Osteoblast (primary cell): ENCODE measurements around the gene RFC5. TPM values are rescaled to one million over a fixed set of nuclear protein-coding genes. Genes with fewer than 3 reads are reported as not detected.

Experiments used
- DNase-seq: peaks from one replicate; pipeline ENCODE4 v3.0.0; 2011; ENCODE audit warnings: low spot score, mixed read lengths; ENCODE audit not compliant: insufficient read length; ENCODE audit errors: missing footprints
- H2AFZ ChIP-seq: 2 replicates; pipeline ENCODE4 v1.6.0; 2011; ENCODE audit warnings: mild to moderate bottlenecking, low read length
- H3K27ac ChIP-seq: 2 replicates; pipeline ENCODE4 v1.5.1; 2011; ENCODE audit warnings: mild to moderate bottlenecking, low read depth, low read length, moderate library complexity
- H3K27me3 ChIP-seq: 2 replicates; pipeline ENCODE4 v1.6.0; 2012; ENCODE audit warnings: mild to moderate bottlenecking, control low read depth, inconsistent platforms, low read length, moderate library complexity; ENCODE audit not compliant: insufficient read depth
- H3K36me3 ChIP-seq: 2 replicates; pipeline ENCODE4 v1.5.1; 2011; ENCODE audit warnings: mild to moderate bottlenecking, low read length, control low read depth, moderate library complexity; ENCODE audit not compliant: insufficient read depth
- H3K4me1 ChIP-seq: 2 replicates; pipeline ENCODE4 v1.5.1; 2011; ENCODE audit warnings: mild to moderate bottlenecking, low read length, control low read depth, moderate library complexity; ENCODE audit not compliant: insufficient read depth
- H3K4me2 ChIP-seq: 2 replicates; pipeline ENCODE4 v1.6.0; 2011; ENCODE audit warnings: mild to moderate bottlenecking, low read length; ENCODE audit not compliant: insufficient read depth
- H3K4me3 ChIP-seq: fragments of 200-600 bp; sonication (generic); 3 replicates; pipeline ENCODE4 v1.5.1; 2012; ENCODE audit warnings: mild to moderate bottlenecking, low read length, inconsistent platforms; ENCODE audit not compliant: insufficient read depth
- H3K79me2 ChIP-seq: 2 replicates; pipeline ENCODE4 v1.6.0; 2012; ENCODE audit warnings: mild to moderate bottlenecking, low read length, control low read depth, inconsistent platforms; ENCODE audit not compliant: insufficient read depth
- H3K9me3 ChIP-seq: 2 replicates; pipeline ENCODE4 v1.5.1; 2011; ENCODE audit warnings: low read depth, low read length, control low read depth
- H4K20me1 ChIP-seq: 2 replicates; pipeline ENCODE4 v1.6.0; 2012; ENCODE audit warnings: mild to moderate bottlenecking, low read length, control low read depth; ENCODE audit not compliant: insufficient read depth
- CTCF ChIP-seq: IDR thresholded peaks from 2 replicates; pipeline ENCODE4 v1.5.1; 2011; ENCODE audit warnings: mild to moderate bottlenecking, low read depth, low read length, moderate library complexity; ENCODE audit errors: extremely low read depth
- total RNA-seq: library from RNA; depleted of rRNA; stranded (reverse); fragments of >200 nt; gene quantifications from 2 replicates; pipeline ENCODE4 v1.2.3, GENCODE V29; 2012

Gene RFC5
- total RNA-seq, 1 donor: 8.3 TPM

GRCh38 chr12:118035190-118036041, 18.9 kb downstream of the RFC5 start:
- DNase-seq: no peak
- Histone ChIP-seq H3K4me1 (peaks cover 4% of the 10 kb centered on the region), H3K4me3 (no peak overlapping the region), H3K27ac (no peak overlapping the region), H3K36me3 (peaks cover 93% of the 10 kb centered on the region), H3K79me2 (peaks cover 13% of the 10 kb centered on the region), H4K20me1 (peaks cover 15% of the 10 kb centered on the region), H3K9me3 (no peaks in the 10 kb centered on the region), H2AFZ (no peak overlapping the region), H3K27me3 (no peaks in the 10 kb centered on the region), H3K4me2 (no peak overlapping the region)
- TF ChIP-seq CTCF: no peak

- peaks cover 89% of the 10 kb centered on the region for H3K36me3 ChIP-seq
- peaks cover 4% of the 10 kb centered on the region for H3K4me1 ChIP-seq
- DNase-seq: no peak
- H3K9me3 ChIP-seq: no peaks in the 10 kb centered on the region
- H3K4me3 ChIP-seq: no peak overlapping the region
- H3K79me2 ChIP-seq: peaks cover 24% of the 10 kb centered on the region
- H2AFZ ChIP-seq: no peak overlapping the region
- H4K20me1 ChIP-seq: peaks cover 15% of the 10 kb centered on the region
- H3K27me3 ChIP-seq: no peaks in the 10 kb centered on the region
- no peak overlapping the region for H3K27ac ChIP-seq
- no peak overlapping the region for H3K4me2 ChIP-seq
- TF ChIP-seq CTCF: no peak
These were observed 20.3 kb downstream of the RFC5 start for GRCh38 chr12:118036672-118037411.

GRCh38 chr12:118038137-118038536, 21.6 kb downstream of the RFC5 start:
- H3K36me3 ChIP-seq: peaks cover 89% of the 10 kb centered on the region
- no peak overlapping the region for H2AFZ ChIP-seq
- DNase-seq: no peak
- H3K9me3 ChIP-seq: no peaks in the 10 kb centered on the region
- peaks cover 17% of the 10 kb centered on the region for H4K20me1 ChIP-seq
- peaks cover 4% of the 10 kb centered on the region for H3K4me1 ChIP-seq
- no peak overlapping the region for H3K4me2 ChIP-seq
- no peak overlapping the region for H3K27ac ChIP-seq
- no peak for TF ChIP-seq CTCF
- H3K27me3 ChIP-seq: no peaks in the 10 kb centered on the region
- H3K4me3 ChIP-seq: no peak overlapping the region
- peaks cover 34% of the 10 kb centered on the region for H3K79me2 ChIP-seq

- no peaks in the 10 kb centered on the region for H3K9me3 ChIP-seq
- H3K36me3 ChIP-seq: peaks cover 67% of the 10 kb centered on the region
- no peaks in the 10 kb centered on the region for H3K27me3 ChIP-seq
- H3K4me1 ChIP-seq: no peaks in the 10 kb centered on the region
- H4K20me1 ChIP-seq: peaks cover 28% of the 10 kb centered on the region
- H3K4me3 ChIP-seq: no peak overlapping the region
- no peak overlapping the region for H2AFZ ChIP-seq
- no peak overlapping the region for H3K27ac ChIP-seq
- no peak overlapping the region for H3K4me2 ChIP-seq
- TF ChIP-seq CTCF: no peak
- DNase-seq: no peak
- peaks cover 69% of the 10 kb centered on the region for H3K79me2 ChIP-seq
These were observed 25.6 kb downstream of the RFC5 start for GRCh38 chr12:118042091-118042490.
